Skin of body (tissue), 2 donors: ENCODE results near the gene HOOK1. TPM values are rescaled to one million over a fixed set of nuclear protein-coding genes. Genes with fewer than 3 reads are reported as not detected.
A peak's percentile ranks its signal among the peaks of the same experiment; 100 is the strongest.
"Not testable (repeated sequence)": the region's sequence is repeated elsewhere in the genome, so short reads cannot be mapped to it uniquely, and the experiment has no call there.

ENCODE experiments used
- DNase-seq: peaks from one replicate; lab custom pipeline; 2025; lab: John Stamatoyannopoulos, UW
- total RNA-seq: library from RNA; depleted of rRNA; stranded (reverse); fragments of >200 nt; gene quantifications from one replicate; pipeline ENCODE4 v1.2.3, GENCODE V29; 2014

The HOOK1 gene
- total RNA-seq, 1 donor from 2014 or later, result 13.3 TPM

DNA sequence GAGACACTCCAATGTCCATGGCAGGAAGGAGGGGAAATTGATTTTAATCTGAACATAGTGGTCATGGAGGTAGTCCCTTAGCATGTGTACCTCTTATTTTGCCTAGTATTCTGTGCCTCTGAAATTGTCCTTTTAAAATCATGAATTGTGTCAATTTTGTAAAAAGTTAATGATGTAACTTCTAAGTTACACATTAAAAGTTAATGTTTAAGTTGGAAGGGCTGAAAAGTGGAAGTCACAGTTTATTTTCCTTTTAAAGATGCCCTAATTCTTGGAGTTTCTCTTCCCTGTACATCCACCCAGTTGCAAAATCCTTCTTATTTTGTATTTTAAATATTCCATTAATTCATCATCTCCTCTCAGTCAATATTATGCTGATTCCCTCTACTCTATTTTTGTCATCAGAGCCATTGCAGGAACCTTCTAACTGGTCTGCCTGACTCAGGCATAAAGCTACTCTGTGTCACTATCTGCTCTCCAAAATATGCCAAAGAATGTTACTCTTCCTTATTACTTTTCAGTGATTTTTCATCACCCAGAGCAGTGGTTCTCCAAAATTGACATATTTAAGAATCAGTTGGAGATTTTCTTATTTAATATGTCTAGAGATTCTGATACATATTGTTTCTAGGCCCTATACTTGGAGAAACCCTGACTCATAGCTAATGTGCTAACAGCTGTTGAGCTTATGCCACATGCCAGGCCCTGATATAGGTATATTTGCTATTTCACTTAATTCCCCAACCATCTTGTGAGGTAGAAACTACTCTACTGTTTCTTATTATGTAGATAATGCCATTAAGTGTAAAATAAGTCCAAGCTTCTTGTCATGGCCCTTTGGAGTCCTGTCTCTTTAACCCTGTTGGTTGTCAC lies 5.1 kb downstream of the HOOK1 start:
- DNase-seq, result no peak

DNA sequence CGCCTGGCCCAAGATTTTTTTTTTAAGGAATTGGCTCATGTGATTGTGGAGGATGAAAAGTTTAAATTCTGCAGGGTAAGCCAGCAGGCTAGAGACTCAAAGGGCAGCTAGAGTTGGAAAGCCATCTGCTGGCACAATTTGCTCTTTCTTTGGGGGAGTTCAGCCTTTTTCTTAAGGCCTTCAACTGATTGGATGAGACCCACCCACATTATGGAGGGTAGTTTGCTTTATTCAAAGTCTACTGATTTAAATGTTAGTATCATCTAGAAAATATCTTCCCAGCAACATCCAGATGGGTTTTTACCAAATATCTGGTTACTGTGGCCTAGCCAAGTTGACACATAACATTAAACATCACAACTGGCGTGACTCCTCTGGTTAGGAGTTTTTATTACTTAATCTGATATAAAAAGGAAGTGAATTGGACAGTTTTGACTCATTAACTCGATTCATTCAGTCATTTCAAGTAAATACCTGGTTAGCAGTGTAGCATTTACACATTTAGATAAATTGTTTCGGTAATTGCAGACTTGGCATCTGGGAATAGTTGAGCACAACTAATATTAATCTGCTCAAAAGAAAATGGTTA lies 12.4 kb downstream of the HOOK1 start:
- no peak for DNase-seq

DNA sequence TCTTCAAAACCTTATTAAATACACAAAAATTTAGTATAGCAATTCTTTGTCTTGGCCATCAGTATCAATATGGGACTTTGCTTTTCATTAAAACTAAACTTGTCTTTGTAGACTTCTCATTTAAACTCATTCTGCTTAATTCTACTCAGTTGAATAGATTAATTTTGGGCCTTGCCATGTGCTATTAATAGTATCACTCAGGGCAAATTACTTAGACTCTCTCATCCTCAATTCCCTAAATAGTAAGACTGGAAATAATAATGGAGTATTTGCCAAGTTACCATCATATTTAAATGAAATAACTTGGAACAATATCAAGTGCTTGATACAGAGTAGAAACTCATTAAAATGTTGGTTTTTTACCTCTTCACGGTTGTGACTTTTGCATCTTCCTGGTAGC lies 13.4 kb downstream of the HOOK1 start:
- no peak for DNase-seq

DNA sequence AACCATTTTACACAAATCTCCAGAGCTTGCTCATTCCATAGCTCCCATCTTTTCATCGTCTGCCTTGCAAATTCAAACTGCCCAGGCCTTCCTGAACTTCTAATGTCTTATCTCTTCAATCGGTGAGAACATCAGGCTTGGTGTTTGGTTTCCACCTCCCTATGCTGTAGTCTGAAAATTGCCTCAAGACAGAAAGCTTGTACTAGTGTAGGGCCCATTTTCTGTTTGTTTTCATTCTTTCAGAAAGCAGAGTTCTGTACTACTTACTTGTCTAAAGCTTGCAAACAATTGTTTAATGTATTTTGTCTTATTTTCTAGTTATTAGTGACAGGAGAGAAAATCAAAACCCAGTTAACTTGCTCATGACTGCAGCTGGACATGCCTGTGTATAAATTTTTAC lies 16.8 kb downstream of the HOOK1 start:
- DNase-seq, result no peak

DNA sequence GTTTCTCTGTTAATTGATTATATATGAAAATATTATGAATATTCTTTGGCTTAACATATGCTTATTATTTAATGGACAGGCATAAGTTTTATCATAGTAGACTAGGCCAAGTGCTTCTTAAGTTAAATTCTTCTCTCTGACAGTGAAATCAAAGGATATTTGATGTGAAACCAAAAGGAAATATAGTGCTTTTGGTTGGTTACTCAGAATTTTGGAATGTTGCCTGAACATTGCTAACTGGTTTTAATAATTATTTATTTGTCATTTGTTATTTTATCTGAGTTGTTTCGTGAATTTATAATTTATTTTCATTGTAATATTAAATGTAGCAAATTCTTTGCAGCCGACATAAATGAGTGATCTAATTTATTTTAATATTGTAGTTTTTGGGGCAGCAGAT lies 18.3 kb downstream of the HOOK1 start:
- no peak for DNase-seq

DNA sequence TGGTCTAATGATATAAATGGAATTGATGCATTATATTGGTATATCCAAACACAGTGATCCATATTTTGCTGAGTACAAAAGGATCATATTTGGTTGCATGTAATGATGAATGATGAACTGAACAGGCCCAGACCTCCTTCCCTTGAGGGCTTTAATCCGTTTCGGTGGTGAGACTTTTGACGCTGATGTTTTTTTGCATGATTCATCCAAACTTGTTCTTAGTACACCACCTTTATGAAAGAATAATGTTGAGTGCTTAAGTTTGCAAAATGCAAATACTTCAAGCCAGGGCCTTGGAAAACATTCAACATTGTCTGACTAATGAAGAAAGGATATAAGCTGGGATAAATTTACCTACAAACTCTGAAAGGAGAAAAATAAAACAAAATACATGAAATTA lies 19.2 kb downstream of the HOOK1 start:
- DNase-seq, result no peak

DNA sequence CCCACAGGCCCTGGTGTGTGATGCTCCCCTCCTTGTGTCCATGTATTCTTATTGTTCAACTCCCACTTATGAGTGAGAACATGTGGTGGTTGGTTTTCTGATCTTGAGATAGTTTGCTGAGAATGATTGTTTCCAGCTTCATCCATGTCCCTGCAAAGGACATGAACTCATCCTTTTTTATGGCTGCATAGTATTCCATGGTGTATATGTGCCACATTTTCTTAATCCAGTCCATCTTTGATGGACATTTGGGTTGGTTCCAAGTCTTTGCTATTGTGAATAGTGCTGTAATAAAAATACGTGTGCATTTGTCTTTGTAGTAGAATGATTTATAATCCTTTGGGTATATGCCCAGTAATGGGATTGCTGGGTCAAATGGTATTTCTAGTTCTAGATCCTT lies 23.1 kb downstream of the HOOK1 start:
- not testable (repeated sequence) for DNase-seq

DNA sequence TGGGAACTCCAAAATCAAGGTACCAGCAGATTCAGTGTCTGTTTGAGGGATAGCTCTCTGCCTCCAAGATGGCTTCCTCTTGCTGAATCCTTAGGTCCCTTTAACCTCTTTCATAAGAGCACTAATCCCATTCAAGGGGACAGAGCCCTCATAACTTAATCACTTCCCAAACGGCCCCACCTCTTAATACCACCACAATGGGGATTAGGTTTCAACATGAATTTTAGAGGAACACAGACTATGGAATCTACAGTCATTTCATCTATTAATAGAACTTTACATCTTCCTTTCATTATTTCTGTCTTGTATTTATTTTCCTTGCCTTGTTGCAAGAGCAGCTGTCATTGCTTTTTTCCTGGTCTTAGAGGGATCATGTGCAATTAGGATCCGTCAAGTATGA lies 30.3 kb downstream of the HOOK1 start:
- peak; percentile 5 for DNase-seq

DNA sequence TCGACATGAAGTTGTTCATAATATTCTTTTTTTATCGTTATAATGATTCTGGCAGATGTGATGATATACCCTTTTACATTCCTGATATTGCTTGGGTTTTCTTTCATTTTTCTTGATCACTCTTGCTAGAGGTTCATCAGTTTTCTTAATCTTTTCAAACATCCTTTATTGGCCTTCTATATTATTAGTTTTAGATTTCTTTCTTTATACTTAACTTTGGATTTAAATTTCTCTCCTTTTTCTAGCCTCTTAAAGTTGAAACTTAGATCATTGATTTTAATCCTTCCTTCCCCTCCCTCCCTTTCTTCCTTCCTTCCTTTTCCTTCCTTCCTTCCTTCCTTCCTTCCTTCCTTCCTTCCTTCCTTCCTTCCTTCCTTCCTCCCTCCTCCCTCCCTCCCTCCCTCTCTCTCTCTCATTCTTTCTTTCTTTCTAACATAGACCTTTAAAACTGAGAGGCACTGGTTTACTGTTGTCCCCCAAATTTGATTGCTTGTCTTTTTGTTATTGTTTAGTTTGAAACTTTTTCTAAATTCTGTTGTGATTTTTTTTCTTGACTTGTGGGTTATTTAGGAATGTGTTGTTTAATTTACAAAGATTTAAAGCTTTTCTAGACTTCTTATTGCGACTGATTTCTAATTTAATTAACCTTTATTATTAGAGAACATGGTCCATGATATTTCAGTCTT lies 31.6 kb downstream of the HOOK1 start:
- no peak for DNase-seq

DNA sequence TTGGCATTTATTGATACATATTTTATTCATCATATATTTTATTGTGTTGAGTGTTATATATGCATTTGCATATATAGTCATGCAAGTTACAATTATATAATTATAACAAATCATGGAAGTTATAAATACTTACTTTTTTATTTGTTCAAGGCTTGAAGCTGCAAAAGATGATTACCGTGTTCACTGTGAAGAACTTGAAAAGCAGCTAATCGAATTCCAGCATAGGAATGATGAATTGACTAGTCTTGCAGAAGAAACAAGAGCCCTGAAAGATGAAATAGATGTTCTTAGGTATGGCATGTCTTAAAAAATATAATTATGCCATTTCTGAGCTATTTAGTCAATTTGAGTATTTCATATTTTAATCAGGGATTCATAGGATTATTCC lies 32.1 kb downstream of the HOOK1 start:
- DNase-seq, result no peak

DNA sequence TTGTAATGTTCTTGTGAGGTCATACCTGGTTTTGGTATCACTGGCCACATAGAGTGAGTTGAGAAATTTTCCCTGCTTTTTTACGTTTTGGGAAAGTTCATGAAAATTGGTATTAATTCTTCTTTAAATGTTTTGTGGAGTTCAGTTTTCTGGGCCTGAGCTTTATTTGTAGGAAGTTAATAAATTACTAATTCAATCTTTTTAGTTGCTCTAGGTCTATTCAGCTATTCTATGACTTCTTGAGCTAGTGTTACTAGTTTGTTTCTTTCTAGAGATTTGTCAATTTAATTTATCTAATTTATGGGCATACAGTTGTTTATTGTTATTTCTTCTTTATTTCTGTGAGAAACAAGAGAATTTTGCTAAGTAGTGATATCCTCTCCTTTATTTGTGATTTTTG lies 37.4 kb downstream of the HOOK1 start:
- DNase-seq, result no peak

DNA sequence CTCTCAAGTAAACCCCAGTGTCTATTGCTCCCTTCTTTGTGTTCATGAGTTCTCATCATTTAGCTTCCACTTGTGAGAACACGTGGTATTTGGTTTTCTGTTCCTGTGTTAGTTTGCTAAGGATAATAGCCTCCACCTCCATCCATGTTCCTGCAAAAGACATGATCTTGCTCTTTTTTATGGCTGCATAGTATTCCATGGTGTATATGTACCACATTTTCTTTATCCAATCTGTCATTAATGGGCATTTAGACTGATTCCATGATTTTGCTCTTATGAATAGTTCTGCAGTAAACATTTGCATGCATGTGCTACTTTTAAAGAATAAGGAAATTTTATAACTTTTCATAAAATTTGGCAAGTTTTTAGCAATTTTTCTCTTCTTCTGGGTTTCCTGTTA lies 40.5 kb downstream of the HOOK1 start:
- not testable (repeated sequence) for DNase-seq

DNA sequence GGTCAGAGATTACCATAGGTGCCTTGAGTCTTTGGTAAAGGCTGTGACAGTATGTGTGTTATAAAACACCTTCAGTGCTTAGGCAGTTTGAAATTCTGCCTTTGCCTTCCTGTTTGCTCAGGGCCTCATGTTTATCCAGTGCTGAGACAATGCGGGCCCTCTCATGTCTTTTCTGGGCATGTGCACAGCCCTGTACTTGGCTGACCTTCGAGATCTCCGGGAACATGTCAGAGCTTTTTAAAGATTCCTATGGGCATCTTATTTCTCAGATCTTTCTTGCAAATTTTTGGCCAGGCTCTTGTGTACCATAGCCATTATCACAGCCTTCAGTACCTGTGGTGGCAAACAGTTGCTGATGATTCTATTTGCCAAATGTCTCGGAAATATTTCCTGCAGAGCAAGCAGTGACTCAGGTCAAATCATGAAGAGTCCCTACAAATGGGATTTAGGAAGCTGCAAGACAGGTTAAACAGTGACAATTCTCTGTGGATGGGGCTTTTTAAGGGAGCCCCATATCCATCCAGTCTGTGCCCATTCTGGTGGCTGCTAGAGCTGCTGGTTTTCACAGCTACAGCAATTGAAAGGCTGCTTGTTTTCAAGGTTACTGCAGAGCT lies 42.1 kb downstream of the HOOK1 start:
- no peak for DNase-seq

DNA sequence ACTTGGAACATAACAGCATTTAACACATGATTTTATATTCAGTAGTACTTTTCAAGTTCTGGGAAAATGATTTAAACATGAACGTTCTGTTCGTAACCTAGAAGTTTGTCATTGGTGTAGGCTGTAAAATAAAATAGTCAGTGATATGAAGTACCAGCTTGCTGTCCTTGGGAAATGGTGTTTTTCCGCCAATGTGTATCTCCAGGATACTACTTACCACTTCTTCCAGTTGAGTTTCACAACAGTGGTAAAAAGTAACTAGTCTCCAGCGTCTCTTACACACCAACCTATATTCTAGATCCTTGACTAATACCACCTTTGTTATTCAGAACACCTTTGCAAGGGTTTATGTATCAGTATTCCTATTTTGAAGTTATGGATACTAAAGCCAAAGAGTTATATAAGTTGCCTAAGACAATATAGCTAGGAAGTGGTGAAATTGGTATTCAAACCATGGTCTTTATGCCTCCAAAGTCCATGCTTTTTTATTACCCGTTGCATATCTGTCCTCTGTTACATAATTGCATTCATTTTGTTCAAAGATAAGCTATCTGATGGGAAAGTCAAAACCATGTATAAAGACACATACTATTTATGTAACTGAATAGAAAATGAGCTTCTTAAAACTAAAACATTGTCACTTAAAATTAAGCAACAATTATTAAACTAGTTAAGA lies 43.1 kb downstream of the HOOK1 start:
- no peak for DNase-seq

DNA sequence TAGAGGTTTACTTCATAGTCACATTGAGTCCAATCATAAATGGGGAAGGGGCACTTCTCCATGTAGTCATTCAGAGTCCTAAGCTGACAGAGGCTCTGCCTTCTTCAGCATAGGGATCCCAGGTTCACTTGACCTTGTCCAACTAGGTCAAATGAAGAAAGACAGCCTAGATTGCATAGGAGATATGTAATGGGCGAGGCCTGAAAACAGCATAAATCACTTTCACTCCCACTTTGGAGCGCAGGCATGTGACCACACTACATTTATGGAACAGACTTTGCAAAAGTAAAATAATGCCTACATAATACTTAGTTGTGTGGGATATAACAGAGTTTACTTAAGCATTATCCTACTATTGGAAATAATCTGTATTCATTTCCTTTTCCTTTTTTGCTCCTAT lies 51.7 kb downstream of the HOOK1 start:
- DNase-seq, result no peak

DNA sequence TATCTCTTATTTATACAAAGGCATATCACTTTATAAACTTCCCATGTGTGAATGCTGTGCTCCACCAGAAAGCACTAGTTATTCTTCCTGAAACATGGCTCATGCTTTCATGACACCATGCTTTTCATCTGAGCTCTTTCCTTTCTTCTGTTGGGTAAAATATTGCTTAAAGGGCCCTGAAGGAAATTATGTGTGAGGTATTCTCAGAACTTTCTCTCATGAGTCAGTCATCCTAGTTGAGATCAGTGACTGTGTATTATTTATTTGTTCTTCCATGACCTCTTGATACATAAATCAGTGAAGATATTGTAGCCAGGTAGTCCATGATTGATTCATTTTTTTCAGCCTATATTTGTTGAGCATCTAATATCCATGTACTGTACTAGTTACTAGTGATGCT lies 57.0 kb downstream of the HOOK1 start:
- no peak for DNase-seq

DNA sequence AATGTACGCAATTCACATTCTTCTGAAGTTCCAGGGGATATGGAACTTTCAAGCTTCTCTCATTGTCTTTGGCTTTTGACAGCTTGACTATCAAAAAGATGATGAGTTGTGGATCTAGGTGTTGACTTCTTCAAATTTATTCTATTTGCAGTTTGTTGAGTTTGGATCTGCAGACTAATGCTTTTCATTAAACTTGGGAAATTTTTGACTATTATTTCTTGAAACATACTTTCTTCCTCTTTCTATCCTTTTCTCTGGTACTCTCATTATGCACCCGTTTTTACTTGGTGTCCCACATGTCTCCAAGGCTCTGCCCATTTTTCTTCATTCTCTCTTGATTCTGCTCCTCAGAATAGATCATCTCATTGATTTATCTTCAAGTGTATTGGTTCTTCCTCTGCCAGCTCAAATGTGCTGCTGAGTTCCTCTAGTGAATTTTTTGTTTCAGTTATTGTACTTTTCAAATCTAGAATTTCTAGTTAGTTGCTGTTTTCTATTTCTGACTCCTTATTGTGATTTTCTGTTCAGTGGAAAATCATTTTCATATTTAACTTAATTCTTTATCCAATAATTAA lies 62.4 kb downstream of the HOOK1 start:
- no peak for DNase-seq

DNA sequence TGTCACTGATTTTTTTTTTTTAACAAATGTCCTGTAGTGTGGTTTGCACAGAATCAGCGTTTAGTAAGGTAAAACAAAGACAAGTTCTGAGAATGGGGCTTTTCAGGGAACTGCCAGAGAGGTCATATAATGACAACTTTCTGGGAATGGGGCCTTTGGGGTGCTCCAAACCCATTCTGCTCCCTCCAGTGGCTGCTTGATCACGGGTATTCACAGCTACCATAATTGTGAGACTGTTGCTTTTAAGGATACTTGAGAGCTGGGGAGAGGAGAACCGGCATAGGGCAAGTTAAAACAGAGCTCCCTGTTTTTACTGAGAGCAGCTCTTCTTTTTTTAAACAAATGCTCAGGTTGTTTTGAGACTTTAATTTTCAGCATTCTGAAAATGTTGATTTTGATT lies 63.6 kb downstream of the HOOK1 start:
- DNase-seq, result no peak

DNA sequence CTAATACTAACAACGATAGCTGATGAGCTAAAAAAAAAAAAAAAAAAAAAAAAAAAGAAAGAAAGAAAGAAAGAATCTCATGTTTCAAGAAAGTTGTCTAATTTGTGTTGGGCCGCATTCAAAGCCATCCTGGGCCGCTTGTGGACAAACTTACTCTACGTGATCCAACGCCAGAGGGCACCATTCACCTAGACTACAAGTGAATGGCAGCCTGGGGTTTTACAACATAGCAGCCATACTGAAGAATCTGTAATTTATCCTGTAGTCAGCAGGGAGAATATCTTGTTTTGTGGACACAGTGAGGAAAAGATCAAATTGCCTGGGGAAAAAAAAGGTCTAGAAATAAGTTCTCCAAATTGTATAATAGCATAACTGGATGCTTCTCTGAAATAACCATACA lies 64.8 kb downstream of the HOOK1 start:
- DNase-seq, result peak; percentile 26

DNA sequence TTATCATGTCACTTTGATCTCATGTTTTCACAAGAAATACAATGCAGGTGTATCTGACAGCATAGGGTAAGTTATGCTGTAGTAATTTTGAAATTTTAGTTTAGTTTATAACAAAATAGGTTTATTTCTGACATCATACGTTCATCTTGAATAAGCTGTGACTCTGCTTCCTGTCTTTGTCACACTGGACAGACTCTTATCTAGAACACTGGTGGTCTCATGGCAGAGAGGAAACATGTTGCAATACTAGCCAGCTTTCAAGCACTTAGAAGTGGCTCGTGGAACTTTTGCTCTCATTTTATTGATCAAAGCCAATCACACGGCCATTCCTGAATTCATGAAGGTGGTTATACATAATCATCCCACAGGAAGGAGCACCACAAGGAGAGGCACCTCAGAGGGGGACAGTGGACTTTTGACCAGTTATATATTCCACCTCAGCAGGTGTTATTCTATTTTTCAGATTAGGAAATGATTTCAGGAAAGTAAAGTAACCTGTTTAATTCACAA lies 65.3 kb downstream of the HOOK1 start:
- DNase-seq, result no peak

DNA sequence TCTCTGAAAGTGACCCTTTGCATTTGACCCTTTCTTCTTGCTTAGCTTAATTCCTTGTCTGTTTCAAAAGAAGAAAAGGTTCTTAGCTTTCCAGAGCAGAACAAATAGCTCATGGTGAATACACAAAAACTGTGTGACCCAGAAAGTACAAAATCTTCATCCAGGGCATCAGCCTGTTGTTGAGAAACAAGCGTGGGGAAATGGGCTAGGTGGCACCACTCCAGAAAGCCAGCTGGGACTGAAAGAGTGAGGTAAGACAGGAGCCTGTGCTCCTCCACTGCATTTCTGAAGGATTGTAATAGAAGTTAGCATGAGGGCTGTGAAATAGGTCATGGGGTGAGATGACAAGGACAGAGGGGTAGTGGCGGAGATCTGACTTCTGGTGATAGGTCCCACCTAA lies 66.0 kb downstream of the HOOK1 start:
- DNase-seq, result no peak
